K562 (cell line): Measurements from ENCODE around the gene MLH3. TPM values are rescaled to one million over a fixed set of nuclear protein-coding genes. Genes with fewer than 3 reads are reported as not detected.
A peak's percentile ranks its signal among the peaks of the same experiment; 100 is the strongest.

ENCODE experiments used
- ATAC-seq: fragments of 200-7000 bp; cut with Tn5 transposase; 3 replicates; pipeline ENCODE4 v1.9.1; 2020; ENCODE audit warnings: moderate library complexity
- BruUV-seq: library from RNA; stranded (reverse); fragments of 400-500 nt; replicated peaks from 2 replicates; lab custom pipeline; 2021; lab: Mats Ljungman, UMichigan
- CTCF ChIA-PET: fragments of 300-600 bp; formaldehyde crosslinking; extraction: SDS; loops from one replicate; lab custom pipeline; 2021; ENCODE audit warnings: low intra/inter-chr PET ratio; lab: Yijun Ruan, JAX
- POLR2A ChIA-PET: fragments of 300-600, 350-650 bp; sonication (Branson Sonifier 250); formaldehyde crosslinking; extraction: SDS; loops from one replicate; lab custom pipeline; 2021; ENCODE audit warnings: antibody characterized with exemption, inconsistent platforms; lab: Yijun Ruan, JAX
- DNase-seq, 4 experiments: peaks; one replicate each; pipeline versions ENCODE4 v3.0.0 to v3.0.0-alpha.2; 2011 to 2018; ENCODE audit warnings: low spot score in 3 of 4, mixed read lengths in 3 of 4; ENCODE audit errors: extremely low read depth in 1 of 4
- FAIRE-seq: peaks from 2 replicates; lab custom pipeline; 2011; peaks lifted over from hg19 to GRCh38; lab: Jason Lieb, UNC
- H2AFZ ChIP-seq: 2 replicates; pipeline ENCODE4 v1.6.0; 2011; ENCODE audit warnings: low read depth, low read length, control low read depth, inconsistent platforms
- H3K27ac ChIP-seq: fragments of 200-600 bp; 3 replicates; pipeline ENCODE4 v1.8.0; 2011; ENCODE audit warnings: low read depth, mild to moderate bottlenecking, control low read depth, inconsistent platforms, low read length, moderate library complexity, mixed read lengths; ENCODE audit errors: extremely low read depth
- H3K27me3 ChIP-seq, 2 experiments: fragments of 300-600 bp in 1 of 2; 2 replicates in 1 of 2; 3 replicates in 1 of 2; pipeline versions ENCODE4 v1.6.0 to v1.8.0; 2011; ENCODE audit warnings: inconsistent platforms in 2 of 2, low read length in 2 of 2, mild to moderate bottlenecking in 1 of 2, mixed read lengths in 1 of 2, moderate library complexity in 1 of 2; ENCODE audit not compliant: control insufficient read depth in 2 of 2, insufficient read depth in 2 of 2
- H3K36me3 ChIP-seq: fragments of 300-600 bp; 3 replicates; pipeline ENCODE4 v1.8.0; 2011; ENCODE audit warnings: mild to moderate bottlenecking, low read length, inconsistent platforms; ENCODE audit not compliant: control insufficient read depth, insufficient read depth
- H3K4me1 ChIP-seq, 2 experiments: fragments of 200-600 bp in 1 of 2; replicated peaks in 1 of 2; 2 replicates in 1 of 2; 3 replicates in 1 of 2; pipeline versions ENCODE4 v1.5.1 to v1.8.0; 2011; ENCODE audit warnings: inconsistent platforms in 2 of 2, low read length in 2 of 2, mild to moderate bottlenecking in 1 of 2, mixed read lengths in 1 of 2, moderate library complexity in 1 of 2; ENCODE audit not compliant: control insufficient read depth in 2 of 2, insufficient read depth in 2 of 2
- H3K4me2 ChIP-seq: 2 replicates; pipeline ENCODE4 v1.6.1; 2011; ENCODE audit warnings: low read length, control low read depth, inconsistent platforms, mixed read lengths; ENCODE audit not compliant: insufficient read depth
- H3K4me3 ChIP-seq: fragments of 200-600 bp; sonication (generic), shearing (Covaris generic); 2 replicates; pipeline ENCODE4 v1.5.1; 2016; ENCODE audit warnings: control low read depth, inconsistent platforms
- H3K79me2 ChIP-seq: fragments of 200-600 bp; 3 replicates; pipeline ENCODE4 v1.8.0; 2011; ENCODE audit warnings: low read length, inconsistent platforms; ENCODE audit not compliant: control insufficient read depth, insufficient read depth
- H3K9ac ChIP-seq, 2 experiments: 2 replicates each; pipeline versions ENCODE4 v1.6.0 to v1.6.1; 2011; ENCODE audit warnings: low read depth in 2 of 2, low read length in 2 of 2, control low read depth in 1 of 2, inconsistent platforms in 1 of 2, mild to moderate bottlenecking in 1 of 2, mixed read lengths in 1 of 2; ENCODE audit not compliant: insufficient read depth in 1 of 2
- H3K9me1 ChIP-seq: one replicate; pipeline ENCODE4 v1.6.0; 2011; ENCODE audit warnings: inconsistent platforms, mild to moderate bottlenecking, low read length, moderate library complexity; ENCODE audit not compliant: control insufficient read depth, insufficient read depth
- H3K9me3 ChIP-seq: replicated peaks from 2 replicates; pipeline ENCODE4 v1.5.1; 2011; ENCODE audit warnings: low read depth, low read length, inconsistent platforms; ENCODE audit not compliant: control insufficient read depth, insufficient read depth
- H4K20me1 ChIP-seq: replicated peaks from 2 replicates; pipeline ENCODE4 v1.6.1; 2011; ENCODE audit warnings: low read length, inconsistent platforms, mixed read lengths; ENCODE audit not compliant: control insufficient read depth, insufficient read depth
- C11orf30 ChIP-seq: fragments of 450-650 bp; IDR thresholded peaks from 2 replicates; pipeline ENCODE4 v1.6.1; 2016; ENCODE audit warnings: low read depth, mild to moderate bottlenecking
- CHCHD3 ChIP-seq: fragments of 250-450 bp; sonication (Bioruptor Pico); IDR thresholded peaks from 2 replicates; pipeline ENCODE4 v2.1.2; 2022; ENCODE audit warnings: mild to moderate bottlenecking
- FOXJ2 ChIP-seq: fragments of 200-800 bp; sonication (Bioruptor generic); IDR thresholded peaks from 2 replicates; pipeline ENCODE4 v1.6.1; 2016; ENCODE audit warnings: missing genetic modification characterization, missing compliant biosample characterization
- HMBOX1 ChIP-seq: sonication (generic); IDR thresholded peaks from 2 replicates; pipeline ENCODE4 v1.6.1; 2016
- POLR3G ChIP-seq: IDR thresholded peaks from 2 replicates; pipeline ENCODE4 v1.6.1; 2011; ENCODE audit not compliant: insufficient read length, insufficient replicate concordance; ENCODE audit errors: extremely low read depth
- SMAD3 ChIP-seq: fragments of 450-650 bp; formaldehyde crosslinking; conservative IDR thresholded peaks from 2 replicates; pipeline ENCODE4 v1.4.0; 2020; ENCODE audit warnings: mild to moderate bottlenecking
- TSC22D4 ChIP-seq: fragments of 450-650 bp; IDR thresholded peaks from 2 replicates; pipeline ENCODE4 v1.6.1; 2016; ENCODE audit warnings: missing genetic modification characterization, missing biosample characterization, control low read depth
- ZNF316 ChIP-seq: fragments of 450-650 bp; IDR thresholded peaks from 2 replicates; pipeline ENCODE4 v1.6.1; 2016
- WGBS: fragments of 100-300 bp; shearing (Covaris generic); methylation state at CpG from one replicate; pipeline ENCODE4 v1.1.6; 2016; ENCODE audit warnings: low coverage, mixed read lengths; ENCODE audit not compliant: insufficient coverage; ENCODE audit errors: missing lambda C conversion rate; 5-methylcytosine and 5-hydroxymethylcytosine counted together
- in situ Hi-C: fragments of 300-500 bp; cut with MboI; formaldehyde crosslinking; loops from 4 replicates; pipeline ENCODE4 v1.15.0; 2018; ENCODE audit warnings: inconsistent platforms, mixed read lengths
- intact Hi-C: fragments of 100-400 bp; cut with micrococcal nuclease; formaldehyde crosslinking; loops from 2 replicates; pipeline ENCODE4 v1.14.2; 2022
- polyA plus RNA-seq, 8 experiments: library from polyadenylated mRNA; depleted of rRNA in 4 of 8; stranded (reverse) in 5 of 8; unstranded in 3 of 8; fragments of >200 nt; fragmentation: Nextera tagmentation in 2 of 8; fragmentation: Illumina TruSeq in 1 of 8; extraction: Ambion mirVana in 2 of 8; extraction: Trizol in 1 of 8; gene quantifications; 2 replicates each; pipeline versions ENCODE4 v1.2.1 to v1.2.3, GENCODE V29; 2011 to 2014; ENCODE audit warnings: inconsistent platforms in 1 of 8, missing spikeins in 1 of 8
- total RNA-seq, 7 experiments: library from RNA; depleted of rRNA in 6 of 7; stranded (reverse); fragments of >200 nt in 6 of 7; fragmentation: Illumina TruSeq in 2 of 7; extraction: Trizol in 2 of 7; gene quantifications; 2 replicates each; pipeline versions ENCODE4 v1.2.1 to v1.2.3, GENCODE V29; 2011 to 2021; ENCODE audit warnings: low replicate concordance in 1 of 7

The MLH3 gene
- total and polyA plus RNA-seq, 9 of the 15 experiments (the other 6 are each of a cell fraction or from before 2014, with no cell fraction given), result 5.9 to 15.3 (median 10.7) TPM

GRCh38 chr14:75088153-75088552 is 36.9 kb upstream of the MLH3 start:
- Histone ChIP-seq H3K27me3 (no peaks in the 10 kb centered on the region), H4K20me1 (no peaks in the 10 kb centered on the region), H3K4me2 (no peak overlapping the region), H3K27ac (no peak overlapping the region), H3K79me2 (no peaks in the 10 kb centered on the region), H3K4me1 (no peaks in the 10 kb centered on the region), H3K9ac (no peak overlapping the region), H2AFZ (no peak overlapping the region), H3K9me3 (no peaks in the 10 kb centered on the region), H3K36me3 (peaks cover 34% of the 10 kb centered on the region; the same call in 2 of the 3 replicates), H3K9me1 (no peaks in the 10 kb centered on the region), H3K4me3 (no peak overlapping the region)
- no TSS peak for BruUV-seq
- intact Hi-C loops (loop anchor here (1.0 kb wide), 3 partner anchors 143 to 227 kb away; no protein-coding TSS in a partner anchor), in situ Hi-C loops (no loop called here)
- TF ChIP-seq TSC22D4 (tag) (no peak), CHCHD3 (CRISPR knock-in tag) (no peak), SMAD3 (no peak), C11orf30 (peak; percentile 33; the same call in 1 of the 2 replicates), ZNF316 (peak; percentile 52), FOXJ2 (tag) (no peak), HMBOX1 (no peak), POLR3G (no peak)
- FAIRE-seq (no peak), ATAC-seq (no peak), DNase-seq (no peak)
- POLR2A ChIA-PET, result interaction anchor here (0.5 to 1.2 kb wide), 5 partner anchors 9 to 407 kb away, joined by 3 to 6 read pairs (median 4); no protein-coding TSS in a partner anchor
- 77% methylated on average over 2 of the region's 2 CpGs for WGBS
- CTCF ChIA-PET, result interaction anchor here (1.4 to 2.3 kb wide), 4 partner anchors 142 to 227 kb away, joined by 4 to 23 read pairs (median 20); no protein-coding TSS in a partner anchor
